RWPE2 (cell line): ENCODE measurements around the gene PLSCR3.
A peak's percentile ranks its signal among the peaks of the same experiment; 100 is the strongest.

Source experiments
- ATAC-seq: fragments of 200-7000 bp; cut with Tn5 transposase; 3 replicates; pipeline ENCODE4 v1.9.1; 2021; ENCODE audit warnings: low read depth
- DNase-seq: peaks from one replicate; pipeline ENCODE4 v3.0.0-alpha.2; 2020; ENCODE audit warnings: low spot score
- H3K27ac ChIP-seq: fragments of 450-650 bp; 2 replicates; pipeline ENCODE4 v1.5.1; 2017; ENCODE audit warnings: mild to moderate bottlenecking; ENCODE audit not compliant: poor library complexity, severe bottlenecking
- H3K27me3 ChIP-seq: fragments of 250-450 bp; sonication (Bioruptor Pico); 2 replicates; pipeline ENCODE4 v1.5.1; 2021; ENCODE audit warnings: mild to moderate bottlenecking, moderate library complexity; ENCODE audit not compliant: insufficient read depth, poor library complexity, severe bottlenecking
- H3K36me3 ChIP-seq: fragments of 250-450 bp; sonication (Bioruptor Pico); 2 replicates; pipeline ENCODE4 v1.5.1; 2020; ENCODE audit warnings: low read depth, mild to moderate bottlenecking, moderate library complexity
- H3K4me1 ChIP-seq: fragments of 250-450 bp; sonication (Bioruptor Pico); 2 replicates; pipeline ENCODE4 v1.5.1; 2021; ENCODE audit warnings: mild to moderate bottlenecking, moderate library complexity; ENCODE audit not compliant: insufficient read depth, poor library complexity, severe bottlenecking
- H3K4me3 ChIP-seq: fragments of 250-450 bp; sonication (Bioruptor Pico); 2 replicates; pipeline ENCODE4 v1.5.1; 2021; ENCODE audit warnings: mild to moderate bottlenecking, moderate library complexity; ENCODE audit not compliant: severe bottlenecking
- H3K9me3 ChIP-seq: fragments of 250-450 bp; sonication (Bioruptor Pico); 2 replicates; pipeline ENCODE4 v1.5.1; 2021; ENCODE audit warnings: mild to moderate bottlenecking, moderate library complexity; ENCODE audit not compliant: severe bottlenecking
- TF ChIP-seq, protein P1 (sequence below): fragments of 450-650 bp; IDR thresholded peaks from one replicate; pipeline ENCODE4 v1.5.1; 2017; ENCODE audit warnings: mild to moderate bottlenecking, moderate library complexity; ENCODE audit not compliant: poor library complexity, severe bottlenecking

The PLSCR3 gene

DNA sequence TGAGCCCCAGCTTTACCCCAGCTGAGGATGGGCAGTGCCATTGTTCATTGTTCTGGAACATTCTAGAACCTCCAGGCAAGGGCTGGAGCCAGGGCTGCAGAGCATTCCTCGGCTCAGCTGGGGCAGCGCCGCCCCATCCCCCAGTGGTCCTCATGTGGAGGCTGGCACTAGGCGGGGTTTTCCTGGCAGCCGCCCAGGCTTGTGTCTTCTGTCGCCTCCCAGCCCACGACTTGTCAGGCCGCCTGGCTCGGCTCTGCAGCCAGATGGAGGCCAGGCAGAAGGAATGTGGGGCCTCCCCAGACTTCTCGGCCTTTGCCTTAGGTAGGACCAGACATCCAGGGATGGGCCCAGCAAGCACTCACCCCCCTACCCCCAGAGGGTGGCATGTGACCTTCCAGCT, 39.3 kb downstream of the PLSCR3 start, which contains the start of gene TMEM95:
TSS of gene TMEM95 (plus strand) at position 104 of the 400 bp plus-strand sequence. CDS start at position 153, 49 bp downstream.
- TF ChIP-seq, protein P1, sequence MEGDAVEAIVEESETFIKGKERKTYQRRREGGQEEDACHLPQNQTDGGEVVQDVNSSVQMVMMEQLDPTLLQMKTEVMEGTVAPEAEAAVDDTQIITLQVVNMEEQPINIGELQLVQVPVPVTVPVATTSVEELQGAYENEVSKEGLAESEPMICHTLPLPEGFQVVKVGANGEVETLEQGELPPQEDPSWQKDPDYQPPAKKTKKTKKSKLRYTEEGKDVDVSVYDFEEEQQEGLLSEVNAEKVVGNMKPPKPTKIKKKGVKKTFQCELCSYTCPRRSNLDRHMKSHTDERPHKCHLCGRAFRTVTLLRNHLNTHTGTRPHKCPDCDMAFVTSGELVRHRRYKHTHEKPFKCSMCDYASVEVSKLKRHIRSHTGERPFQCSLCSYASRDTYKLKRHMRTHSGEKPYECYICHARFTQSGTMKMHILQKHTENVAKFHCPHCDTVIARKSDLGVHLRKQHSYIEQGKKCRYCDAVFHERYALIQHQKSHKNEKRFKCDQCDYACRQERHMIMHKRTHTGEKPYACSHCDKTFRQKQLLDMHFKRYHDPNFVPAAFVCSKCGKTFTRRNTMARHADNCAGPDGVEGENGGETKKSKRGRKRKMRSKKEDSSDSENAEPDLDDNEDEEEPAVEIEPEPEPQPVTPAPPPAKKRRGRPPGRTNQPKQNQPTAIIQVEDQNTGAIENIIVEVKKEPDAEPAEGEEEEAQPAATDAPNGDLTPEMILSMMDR: no peak
- H3K27me3 ChIP-seq: no peaks in the 10 kb centered on the region
- ATAC-seq: no peak
- H3K36me3 ChIP-seq: no peaks in the 10 kb centered on the region
- H3K9me3 ChIP-seq: no peaks in the 10 kb centered on the region
- peak within 1 kb of the TSS; percentile 81 for H3K4me3 ChIP-seq
- H3K27ac ChIP-seq: peak within 1 kb of the TSS; percentile 99
- DNase-seq: no peak
- H3K4me1 ChIP-seq: peaks cover 15% of the 10 kb centered on the region

DNA sequence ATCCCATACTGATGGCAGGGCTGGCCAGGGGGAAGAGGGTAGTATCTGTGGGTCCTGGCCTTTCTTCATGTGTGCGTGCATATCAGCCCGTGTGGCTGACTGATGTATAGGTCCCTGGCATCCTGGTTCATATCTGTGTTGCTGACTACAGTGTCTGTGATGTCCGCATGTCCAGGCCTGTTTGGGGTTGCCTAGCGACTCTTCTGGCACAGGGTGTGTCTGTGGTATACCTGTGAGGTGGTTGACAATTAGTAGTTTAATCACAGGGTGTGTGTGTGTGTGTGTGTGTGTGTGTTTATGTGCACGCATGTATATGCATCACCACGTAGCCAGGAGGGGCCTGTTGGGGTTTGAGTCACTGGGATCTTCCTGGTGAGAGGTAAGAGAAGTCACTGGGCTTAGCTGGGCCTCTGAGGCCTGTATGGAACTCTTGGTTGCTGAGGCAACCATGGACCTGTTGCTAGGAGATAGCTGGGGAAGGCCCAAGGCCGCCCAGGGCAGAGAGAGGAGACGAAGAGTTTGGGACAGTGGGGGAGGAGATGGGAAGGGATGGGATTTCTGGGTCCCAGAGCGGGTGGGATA, 40.0 kb downstream of the PLSCR3 start:
- Histone ChIP-seq H3K27me3 (no peaks in the 10 kb centered on the region), H3K36me3 (no peaks in the 10 kb centered on the region), H3K27ac (peak overlapping the region; percentile 99), H3K4me1 (peaks cover 19% of the 10 kb centered on the region), H3K9me3 (no peaks in the 10 kb centered on the region), H3K4me3 (peak overlapping the region; percentile 81)
- peak; percentile 96 for DNase-seq
- peak; percentile 56 for ATAC-seq
- TF ChIP-seq, protein P1: no peak

DNA sequence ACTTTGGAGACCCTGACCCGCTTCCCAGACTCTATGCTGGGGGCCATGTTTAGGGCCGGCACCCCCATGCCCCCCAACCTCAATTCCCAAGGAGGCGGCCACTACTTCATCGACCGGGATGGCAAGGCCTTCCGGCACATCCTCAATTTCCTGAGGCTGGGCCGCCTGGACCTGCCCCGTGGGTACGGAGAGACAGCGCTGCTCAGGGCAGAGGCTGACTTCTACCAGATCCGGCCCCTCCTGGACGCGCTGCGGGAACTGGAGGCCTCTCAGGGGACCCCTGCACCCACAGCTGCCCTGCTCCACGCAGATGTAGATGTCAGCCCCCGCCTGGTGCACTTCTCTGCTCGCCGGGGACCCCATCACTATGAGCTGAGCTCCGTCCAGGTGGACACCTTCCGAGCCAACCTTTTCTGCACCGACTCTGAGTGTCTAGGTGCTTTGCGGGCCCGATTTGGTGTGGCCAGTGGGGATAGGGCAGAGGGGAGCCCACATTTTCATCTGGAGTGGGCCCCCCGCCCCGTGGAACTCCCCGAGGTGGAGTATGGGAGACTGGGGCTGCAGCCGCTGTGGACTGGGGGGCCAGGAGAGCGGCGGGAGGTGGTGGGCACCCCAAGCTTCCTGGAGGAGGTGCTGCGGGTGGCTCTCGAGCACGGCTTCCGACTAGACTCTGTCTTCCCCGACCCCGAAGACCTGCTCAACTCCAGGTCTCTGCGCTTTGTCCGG, 41.3 kb downstream of the PLSCR3 start:
- no peaks in the 10 kb centered on the region for H3K27me3 ChIP-seq
- DNase-seq: no peak
- peaks cover 19% of the 10 kb centered on the region for H3K4me1 ChIP-seq
- no peaks in the 10 kb centered on the region for H3K36me3 ChIP-seq
- TF ChIP-seq, protein P1: no peak
- no peak for ATAC-seq
- H3K9me3 ChIP-seq: no peaks in the 10 kb centered on the region
- peak overlapping the region; percentile 81 for H3K4me3 ChIP-seq
- peak overlapping the region; percentile 99 for H3K27ac ChIP-seq

DNA sequence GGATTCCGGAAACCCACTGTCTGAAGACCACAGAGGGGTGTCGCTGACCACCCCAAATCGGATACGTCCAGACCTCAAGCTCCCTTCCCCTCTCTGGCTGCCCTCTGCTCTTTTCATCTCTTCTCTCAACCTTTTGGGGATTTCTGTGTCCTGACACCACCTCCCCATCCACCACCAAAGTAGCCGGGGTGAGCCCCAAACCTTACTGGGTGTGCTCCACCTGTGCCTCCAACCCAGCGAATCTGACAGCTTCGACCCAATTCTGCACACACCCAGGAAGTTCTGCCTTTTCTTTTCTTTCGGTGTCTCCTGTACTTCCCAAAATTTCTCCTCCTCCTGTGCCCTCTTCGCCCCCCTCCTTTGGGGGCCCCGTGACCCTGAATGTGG, 41.8 kb downstream of the PLSCR3 start:
- no peaks in the 10 kb centered on the region for H3K9me3 ChIP-seq
- H3K4me1 ChIP-seq: peaks cover 19% of the 10 kb centered on the region
- no peaks in the 10 kb centered on the region for H3K27me3 ChIP-seq
- H3K4me3 ChIP-seq: peak overlapping the region; percentile 81
- TF ChIP-seq, protein P1: peak; percentile 39
- H3K36me3 ChIP-seq: no peaks in the 10 kb centered on the region
- peak overlapping the region; percentile 99 for H3K27ac ChIP-seq
- no peak for DNase-seq
- no peak for ATAC-seq
